Activated CD4-positive, alpha-beta memory T cell treated with anti-CD3 and anti-CD28 coated beads, Interleukin-2, amount 10 ng/mL, durations not matched to agents 7 days and 5 days (primary cell): Measurements from ENCODE around the gene C1QTNF7. TPM values are rescaled to one million over a fixed set of nuclear protein-coding genes. Genes with fewer than 3 reads are reported as not detected.

Experiments used
- total RNA-seq, 2 experiments: library from RNA; stranded (reverse); gene quantifications; one replicate each; pipeline ENCODE4 v1.2.3, GENCODE V29; 2021

C1QTNF7 gene
- total RNA-seq, 2 experiments from 2014 or later: not detected

Other genes starting within 250 kb of the C1QTNF7 start
- gene CC2D2A, start 41.8 kb downstream of the C1QTNF7 start, total RNA-seq: not detected
- 10 to 100 TPM; 43.9 to 44.6 TPM for gene FBXL5, start 227.3 kb downstream of the C1QTNF7 start, total RNA-seq